Mesenchymal stem cell (in vitro differentiated cells and primary cell): ENCODE data around the gene AGPS.
"Not testable (repeated sequence)": the region's sequence is repeated elsewhere in the genome, so short reads cannot be mapped to it uniquely, and the experiment has no call there.

ENCODE experiments used
- DNase-seq: peaks from one replicate; pipeline ENCODE4 v3.0.0-alpha.2; 2013
- H2AFZ ChIP-seq: one replicate; pipeline ENCODE4 v1.6.1; 2013; ENCODE audit warnings: low read depth, mild to moderate bottlenecking, control low read depth, inconsistent platforms, low read length, moderate library complexity
- H2AK5ac ChIP-seq: 2 replicates; pipeline ENCODE4 v1.6.1; 2013; ENCODE audit warnings: low read length, moderate library complexity, mild to moderate bottlenecking, inconsistent platforms; ENCODE audit not compliant: severe bottlenecking
- H2BK120ac ChIP-seq: one replicate; pipeline ENCODE4 v1.6.1; 2013; ENCODE audit warnings: low read depth, mild to moderate bottlenecking, inconsistent platforms, low read length, moderate library complexity
- H2BK12ac ChIP-seq, 2 experiments: one replicate each; pipeline ENCODE4 v1.6.1; 2013; ENCODE audit warnings: inconsistent platforms in 2 of 2, low read length in 2 of 2, mild to moderate bottlenecking in 2 of 2, moderate library complexity in 2 of 2, control low read depth in 1 of 2
- H2BK15ac ChIP-seq: one replicate; pipeline ENCODE4 v1.6.1; 2013; ENCODE audit warnings: mild to moderate bottlenecking, low read depth, inconsistent platforms; ENCODE audit not compliant: poor library complexity, severe bottlenecking
- H2BK5ac ChIP-seq: 2 replicates; pipeline ENCODE4 v1.6.1; 2013; ENCODE audit warnings: low read depth, mild to moderate bottlenecking, low read length, control low read depth, inconsistent platforms; ENCODE audit not compliant: poor library complexity, severe bottlenecking
- H3K14ac ChIP-seq, 2 experiments: one replicate each; pipeline ENCODE4 v1.6.1; 2013; ENCODE audit warnings: inconsistent platforms in 2 of 2, low read length in 2 of 2, control low read depth in 1 of 2, mild to moderate bottlenecking in 1 of 2, moderate library complexity in 1 of 2
- H3K18ac ChIP-seq, 2 experiments: one replicate each; pipeline ENCODE4 v1.6.1; 2013; ENCODE audit warnings: inconsistent platforms in 2 of 2, low read length in 2 of 2, control low read depth in 1 of 2, low read depth in 1 of 2, mild to moderate bottlenecking in 1 of 2
- H3K23ac ChIP-seq, 2 experiments: one replicate each; pipeline ENCODE4 v1.6.1; 2013; ENCODE audit warnings: inconsistent platforms in 2 of 2, low read length in 2 of 2, mild to moderate bottlenecking in 2 of 2, moderate library complexity in 2 of 2, control low read depth in 1 of 2
- H3K27ac ChIP-seq: 2 replicates; pipeline ENCODE4 v1.5.1; 2013; ENCODE audit warnings: mild to moderate bottlenecking, moderate library complexity, low read length, control low read depth, inconsistent platforms; ENCODE audit not compliant: poor library complexity, severe bottlenecking
- H3K27me3 ChIP-seq, 2 experiments: 2 replicates each; pipeline versions ENCODE4 v1.6.1 to v1.7.0; 2013; ENCODE audit warnings: low read length in 2 of 2, mild to moderate bottlenecking in 2 of 2, moderate library complexity in 2 of 2, control low read depth in 1 of 2, inconsistent platforms in 1 of 2; ENCODE audit not compliant: control insufficient read depth in 1 of 2, insufficient read depth in 1 of 2
- H3K36me3 ChIP-seq, 2 experiments: 2 replicates each; pipeline versions ENCODE4 v1.6.1 to v1.7.0; 2013; ENCODE audit warnings: low read length in 2 of 2, control low read depth in 1 of 2, inconsistent platforms in 1 of 2, low read depth in 1 of 2, mild to moderate bottlenecking in 1 of 2; ENCODE audit not compliant: insufficient read depth in 2 of 2, control insufficient read depth in 1 of 2
- H3K4ac ChIP-seq, 2 experiments: one replicate each; pipeline ENCODE4 v1.6.1; 2013; ENCODE audit warnings: inconsistent platforms in 2 of 2, low read length in 2 of 2, mild to moderate bottlenecking in 2 of 2, moderate library complexity in 2 of 2, control low read depth in 1 of 2, low read depth in 1 of 2
- H3K4me1 ChIP-seq: 2 replicates; pipeline ENCODE4 v1.6.1; 2013; ENCODE audit warnings: low read depth, low read length, control low read depth; ENCODE audit not compliant: control insufficient read depth, insufficient read depth
- H3K4me2 ChIP-seq: 2 replicates; pipeline ENCODE4 v1.6.1; 2013; ENCODE audit warnings: low read length, mild to moderate bottlenecking, inconsistent platforms; ENCODE audit not compliant: poor library complexity, severe bottlenecking
- H3K4me3 ChIP-seq, 2 experiments: 2 replicates each; pipeline versions ENCODE4 v1.5.1 to v1.7.0; 2013; ENCODE audit warnings: low read length in 2 of 2, mild to moderate bottlenecking in 2 of 2, control low read depth in 1 of 2, low read depth in 1 of 2; ENCODE audit not compliant: insufficient read depth in 1 of 2
- H3K79me1 ChIP-seq: replicated peaks from 2 replicates; pipeline ENCODE4 v1.6.1; 2013; ENCODE audit warnings: mild to moderate bottlenecking, control low read depth, low read length, inconsistent platforms; ENCODE audit not compliant: poor library complexity, severe bottlenecking
- H3K9ac ChIP-seq: 2 replicates; pipeline ENCODE4 v1.7.0; 2013; ENCODE audit warnings: mild to moderate bottlenecking, low read length, moderate library complexity
- H3K9me3 ChIP-seq: 2 replicates; pipeline ENCODE4 v1.7.0; 2013; ENCODE audit warnings: mild to moderate bottlenecking, low read length; ENCODE audit not compliant: control insufficient read depth
- H4K8ac ChIP-seq: one replicate; pipeline ENCODE4 v1.6.1; 2013; ENCODE audit warnings: inconsistent platforms, mild to moderate bottlenecking, low read length, moderate library complexity
- H4K91ac ChIP-seq: one replicate; pipeline ENCODE4 v1.6.1; 2013; ENCODE audit warnings: mild to moderate bottlenecking, low read length, inconsistent platforms
- WGBS: methylation state at CpG from one replicate; pipeline ENCODE4 v1.1.7; 2013; ENCODE audit warnings: mixed read lengths; 5-methylcytosine and 5-hydroxymethylcytosine counted together

AGPS gene

GRCh38 chr2:177413703-177414102, 21.1 kb downstream of the AGPS start:
- Histone ChIP-seq H3K23ac (no peak overlapping the region), H4K91ac (no peak overlapping the region), H2BK120ac (no peak overlapping the region), H3K4ac (no peak overlapping the region), H2AK5ac (no peak overlapping the region), H3K36me3 (peaks cover 0 to 2% of the 10 kb centered on the region in 2 experiments), H3K27me3 (no peaks in the 10 kb centered on the region), H3K9me3 (no peaks in the 10 kb centered on the region), H3K4me1 (no peaks in the 10 kb centered on the region), H3K9ac (no peak overlapping the region), H3K14ac (no peak overlapping the region), H2BK12ac (no peak overlapping the region), H3K4me3 (no peak overlapping the region), H3K27ac (no peak overlapping the region), H4K8ac (no peak overlapping the region), H3K4me2 (no peak overlapping the region), H2BK5ac (no peak overlapping the region), H2AFZ (no peak overlapping the region), H2BK15ac (no peak overlapping the region), H3K79me1 (peaks cover 11% of the 10 kb centered on the region), H3K18ac (no peak overlapping the region)
- DNase-seq = no peak
- no CpG with 5 or more reads among the region's 3 CpGs for WGBS

- no peak overlapping the region for H2BK5ac ChIP-seq
- H2BK120ac ChIP-seq = no peak overlapping the region
- H3K79me1 ChIP-seq = no peaks in the 10 kb centered on the region
- H3K9me3 ChIP-seq = no peaks in the 10 kb centered on the region
- no peaks in the 10 kb centered on the region for H3K27me3 ChIP-seq
- H3K18ac ChIP-seq = no peak overlapping the region
- no peak overlapping the region for H3K4ac ChIP-seq
- no peak overlapping the region for H4K8ac ChIP-seq
- no peak overlapping the region for H2BK12ac ChIP-seq
- H3K27ac ChIP-seq = no peak overlapping the region
- no peak overlapping the region for H4K91ac ChIP-seq
- no peak overlapping the region for H2AFZ ChIP-seq
- no peak overlapping the region for H3K14ac ChIP-seq
- H2BK15ac ChIP-seq = no peak overlapping the region
- H3K4me3 ChIP-seq = no peak overlapping the region
- WGBS = no CpG with 5 or more reads among the region's 1 CpG
- H3K4me2 ChIP-seq = no peak overlapping the region
- H3K36me3 ChIP-seq = peaks cover 0 to 3% of the 10 kb centered on the region in 2 experiments
- no peak overlapping the region for H3K23ac ChIP-seq
- no peak for DNase-seq
- no peaks in the 10 kb centered on the region for H3K4me1 ChIP-seq
- peak overlapping the region; percentile 40 for H3K9ac ChIP-seq
- H2AK5ac ChIP-seq = no peak overlapping the region
Measured at GRCh38 chr2:177419274-177419673, 26.7 kb downstream of the AGPS start.

- H3K14ac ChIP-seq = no peak overlapping the region
- no peak overlapping the region for H2BK12ac ChIP-seq
- H3K9ac ChIP-seq = no peak overlapping the region
- peaks cover 0 to 3% of the 10 kb centered on the region in 2 experiments for H3K36me3 ChIP-seq
- H3K4me2 ChIP-seq = no peak overlapping the region
- no peaks in the 10 kb centered on the region for H3K27me3 ChIP-seq
- no peak overlapping the region for H3K27ac ChIP-seq
- no peaks in the 10 kb centered on the region for H3K79me1 ChIP-seq
- no peak overlapping the region for H3K23ac ChIP-seq
- H3K18ac ChIP-seq = no peak overlapping the region
- no peaks in the 10 kb centered on the region for H3K4me1 ChIP-seq
- no peak overlapping the region for H2BK15ac ChIP-seq
- no peak overlapping the region for H2BK5ac ChIP-seq
- no peak overlapping the region for H4K8ac ChIP-seq
- no peak overlapping the region for H3K4me3 ChIP-seq
- no peak overlapping the region for H3K4ac ChIP-seq
- H2BK120ac ChIP-seq = no peak overlapping the region
- no peak overlapping the region for H2AFZ ChIP-seq
- no peak for DNase-seq
- no peak overlapping the region for H4K91ac ChIP-seq
- H3K9me3 ChIP-seq = peaks cover 6% of the 10 kb centered on the region
- H2AK5ac ChIP-seq = no peak overlapping the region
- no CpG with 5 or more reads among the region's 1 CpG for WGBS
Measured at GRCh38 chr2:177422271-177422670, 29.7 kb downstream of the AGPS start.

- not testable (repeated sequence) for H3K4ac ChIP-seq, H3K4me2 ChIP-seq, H4K91ac ChIP-seq, H3K27ac ChIP-seq, H3K23ac ChIP-seq, H3K79me1 ChIP-seq, H4K8ac ChIP-seq, H3K4me1 ChIP-seq, H2AK5ac ChIP-seq, H2BK120ac ChIP-seq, H3K18ac ChIP-seq, H3K27me3 ChIP-seq, H2BK12ac ChIP-seq, H2BK15ac ChIP-seq, H3K36me3 ChIP-seq, DNase-seq, H2BK5ac ChIP-seq, H2AFZ ChIP-seq, H3K4me3 ChIP-seq, H3K14ac ChIP-seq, H3K9ac ChIP-seq
- no CpG with 5 or more reads among the region's 1 CpG for WGBS
- peaks cover 12% of the 10 kb centered on the region for H3K9me3 ChIP-seq
Measured at GRCh38 chr2:177424120-177424519, 31.5 kb downstream of the AGPS start.
